ENCODE results near the gene CPEB3. TPM values are rescaled to one million over a fixed set of nuclear protein-coding genes. Genes with fewer than 3 reads are reported as not detected.
"Not testable (repeated sequence)": the region's sequence is repeated elsewhere in the genome, so short reads cannot be mapped to it uniquely, and the experiment has no call there.

CPEB3 gene
- total RNA-seq, 2 donors from 2014 or later = 10.6 to 16.9 TPM

DNA sequence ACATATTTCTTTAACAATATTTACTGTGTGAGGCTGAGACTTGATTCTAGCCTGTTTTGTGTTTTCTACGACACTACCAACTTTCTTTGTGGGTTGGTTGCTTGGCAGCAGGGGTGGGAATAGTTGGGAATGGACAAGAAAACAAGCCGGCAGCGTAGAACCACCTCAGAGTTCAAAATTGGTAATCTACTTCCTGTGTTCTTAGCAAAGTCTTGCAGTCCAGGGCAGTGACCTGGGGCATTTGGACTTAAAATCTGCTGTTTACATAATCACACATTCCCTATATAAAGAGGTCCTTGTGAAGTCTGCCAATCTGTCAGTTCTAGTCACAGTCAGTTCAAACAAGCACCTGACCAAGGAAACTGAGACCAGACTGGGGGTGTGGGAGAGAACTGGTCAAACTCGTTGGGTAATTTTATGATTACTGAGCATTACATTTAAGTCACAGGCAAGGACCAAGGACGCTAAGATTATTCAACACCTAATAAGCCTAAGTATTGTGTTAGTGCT, 167.9 kb downstream of the CPEB3 start:
- H3K9me3 ChIP-seq = no peaks in the 10 kb centered on the region
- H3K4me1 ChIP-seq (replicated peaks) = peaks cover 26% of the 10 kb centered on the region
- H3K36me3 ChIP-seq = no peaks in the 10 kb centered on the region
- peak; percentile 76 for DNase-seq (ENCODE audit: low spot score)
- TF ChIP-seq, protein P1, sequence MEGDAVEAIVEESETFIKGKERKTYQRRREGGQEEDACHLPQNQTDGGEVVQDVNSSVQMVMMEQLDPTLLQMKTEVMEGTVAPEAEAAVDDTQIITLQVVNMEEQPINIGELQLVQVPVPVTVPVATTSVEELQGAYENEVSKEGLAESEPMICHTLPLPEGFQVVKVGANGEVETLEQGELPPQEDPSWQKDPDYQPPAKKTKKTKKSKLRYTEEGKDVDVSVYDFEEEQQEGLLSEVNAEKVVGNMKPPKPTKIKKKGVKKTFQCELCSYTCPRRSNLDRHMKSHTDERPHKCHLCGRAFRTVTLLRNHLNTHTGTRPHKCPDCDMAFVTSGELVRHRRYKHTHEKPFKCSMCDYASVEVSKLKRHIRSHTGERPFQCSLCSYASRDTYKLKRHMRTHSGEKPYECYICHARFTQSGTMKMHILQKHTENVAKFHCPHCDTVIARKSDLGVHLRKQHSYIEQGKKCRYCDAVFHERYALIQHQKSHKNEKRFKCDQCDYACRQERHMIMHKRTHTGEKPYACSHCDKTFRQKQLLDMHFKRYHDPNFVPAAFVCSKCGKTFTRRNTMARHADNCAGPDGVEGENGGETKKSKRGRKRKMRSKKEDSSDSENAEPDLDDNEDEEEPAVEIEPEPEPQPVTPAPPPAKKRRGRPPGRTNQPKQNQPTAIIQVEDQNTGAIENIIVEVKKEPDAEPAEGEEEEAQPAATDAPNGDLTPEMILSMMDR (IDR thresholded peaks at IDR 0.05) = no peak
- peak; percentile 78 for TF ChIP-seq POLR2AphosphoS5 (IDR thresholded peaks at IDR 0.05)
- H3K27me3 ChIP-seq (replicated peaks; ENCODE audit: insufficient read depth) = no peaks in the 10 kb centered on the region
- peak overlapping the region; percentile 54 to 74 for H3K27ac ChIP-seq
- WGBS = 24% methylated on average over 5 of the region's 5 CpGs
- no peak overlapping the region for H3K4me3 ChIP-seq
- intact Hi-C loops (cut with DNase I) = no loop called here

- TF ChIP-seq POLR2AphosphoS5 (IDR thresholded peaks at IDR 0.05) = no peak
- no peak for TF ChIP-seq POLR2A (IDR thresholded peaks at IDR 0.05)
- TF ChIP-seq, protein P1 (IDR thresholded peaks at IDR 0.05) = no peak
- intact Hi-C loops (cut with DNase I) = no loop called here
- no peak overlapping the region for H3K4me3 ChIP-seq
Observed at GRCh38 chr10:92121686-92122492, 169.0 kb downstream of the CPEB3 start.

DNA sequence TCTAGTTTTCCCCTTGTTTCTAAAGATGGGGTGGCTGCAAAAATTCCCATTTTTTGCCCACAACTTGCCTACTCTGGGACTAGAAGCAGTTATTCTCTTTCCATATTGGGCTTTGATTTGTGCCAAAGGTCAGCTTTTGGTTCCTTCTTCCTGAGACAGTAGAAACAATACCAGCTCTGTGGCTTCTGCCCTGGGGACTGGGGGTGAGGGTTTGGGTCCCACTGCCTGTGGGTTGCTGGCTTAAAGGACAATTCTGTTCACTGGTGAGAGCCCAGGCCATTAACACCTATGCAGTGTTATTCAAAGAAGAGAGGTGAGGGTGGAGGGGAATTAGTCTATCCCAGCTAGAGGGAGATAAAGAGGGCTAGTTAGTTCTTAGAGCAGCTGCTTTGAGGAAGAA, 171.5 kb downstream of the CPEB3 start:
- peaks cover 18% of the 10 kb centered on the region for H3K4me1 ChIP-seq (replicated peaks)
- intact Hi-C loops (cut with DNase I) = no loop called here
- no peaks in the 10 kb centered on the region for H3K9me3 ChIP-seq
- no peaks in the 10 kb centered on the region for H3K36me3 ChIP-seq
- peak overlapping the region in 1 of 2 donors; percentile 59 for H3K27ac ChIP-seq
- no peak for DNase-seq (ENCODE audit: low spot score)
- TF ChIP-seq, protein P1 (IDR thresholded peaks at IDR 0.05) = no peak
- H3K27me3 ChIP-seq (replicated peaks; ENCODE audit: insufficient read depth) = no peaks in the 10 kb centered on the region
- H3K4me3 ChIP-seq = no peak overlapping the region

More at GRCh38 chr10:92121686-92122492, 169.0 kb downstream of the CPEB3 start:
- H3K27me3 ChIP-seq (replicated peaks; ENCODE audit: insufficient read depth) = no peaks in the 10 kb centered on the region
- no peaks in the 10 kb centered on the region for H3K36me3 ChIP-seq
- H3K4me1 ChIP-seq (replicated peaks) = peaks cover 26% of the 10 kb centered on the region
- WGBS = 71% methylated on average over 3 of the region's 3 CpGs
- H3K9me3 ChIP-seq = no peaks in the 10 kb centered on the region
- DNase-seq (ENCODE audit: low spot score) = no peak
- H3K27ac ChIP-seq = peak overlapping the region; percentile 54 to 74

- H3K4me3 ChIP-seq, H3K27ac ChIP-seq: not testable (repeated sequence)
- 86% methylated on average over 25 of the region's 30 CpGs for WGBS
Observed at GRCh38 chr10:92114917-92115316, 176.0 kb downstream of the CPEB3 start.

GRCh38 chr10:92113911-92114600, 176.8 kb downstream of the CPEB3 start:
- H3K27me3 ChIP-seq (replicated peaks; ENCODE audit: insufficient read depth) = no peaks in the 10 kb centered on the region
- no peak overlapping the region for H3K4me3 ChIP-seq
- intact Hi-C loops (cut with DNase I) = loop anchor here (5.0 kb wide), 1 partner anchor 33 kb away; no protein-coding TSS in a partner anchor
- H3K4me1 ChIP-seq (replicated peaks) = no peaks in the 10 kb centered on the region
- H3K27ac ChIP-seq = no peak overlapping the region
- H3K9me3 ChIP-seq = no peaks in the 10 kb centered on the region
- 82% methylated on average over 4 of the region's 4 CpGs for WGBS
- TF ChIP-seq POLR2A (IDR thresholded peaks at IDR 0.05) (no peak), POLR2AphosphoS5 (IDR thresholded peaks at IDR 0.05) (no peak)
- TF ChIP-seq, protein P1 (IDR thresholded peaks at IDR 0.05) = no peak
- no peak for DNase-seq (ENCODE audit: low spot score)
- H3K36me3 ChIP-seq = no peaks in the 10 kb centered on the region

More at GRCh38 chr10:92114917-92115316, 176.0 kb downstream of the CPEB3 start:
- intact Hi-C loops (cut with DNase I) = loop anchor here (5.0 kb wide), 1 partner anchor 32 kb away; no protein-coding TSS in a partner anchor
- H3K36me3 ChIP-seq; H3K9me3 ChIP-seq; H3K4me1 ChIP-seq (replicated peaks); DNase-seq (ENCODE audit: low spot score); H3K27me3 ChIP-seq (replicated peaks; ENCODE audit: insufficient read depth): not testable (repeated sequence)

All from prostate gland (tissue), 2 donors.